AG09309 (cell line): ENCODE results near the gene HAO1.
"Not testable (repeated sequence)": the region's sequence is repeated elsewhere in the genome, so short reads cannot be mapped to it uniquely, and the experiment has no call there.

ENCODE experiments used
- DNase-seq: peaks from one replicate; pipeline ENCODE4 v3.0.0-alpha.2; 2010; ENCODE audit warnings: low read depth
- H3K4me3 ChIP-seq: 2 replicates; pipeline ENCODE4 v1.5.1; 2011; ENCODE audit warnings: mild to moderate bottlenecking, low read depth, low read length, moderate library complexity; ENCODE audit not compliant: control insufficient read depth
- CTCF ChIP-seq: IDR thresholded peaks from 2 replicates; pipeline ENCODE4 v1.5.1; 2011; ENCODE audit warnings: mild to moderate bottlenecking, low read depth, low read length, inconsistent platforms; ENCODE audit not compliant: insufficient read depth, control insufficient read depth; ENCODE audit errors: missing control alignments

Gene HAO1

DNA sequence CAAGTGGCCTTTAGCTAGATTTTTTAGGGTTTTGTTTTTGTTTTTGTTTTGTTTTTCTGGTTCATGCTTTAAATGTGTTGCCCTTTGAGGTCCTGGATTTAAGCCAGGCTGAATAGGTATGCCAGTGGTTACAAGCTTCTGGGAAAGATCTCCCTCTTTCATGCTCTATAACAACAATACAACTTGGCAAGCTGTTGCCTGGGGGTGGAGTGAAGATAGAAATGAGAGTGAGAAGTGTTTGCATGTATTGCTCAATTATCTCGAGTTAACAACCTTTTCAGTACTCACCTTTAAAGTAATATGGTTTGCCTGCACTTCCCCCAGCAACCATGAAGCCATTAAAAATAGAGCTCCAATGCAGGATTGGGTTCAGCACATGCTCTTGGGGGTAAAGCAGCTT, 19.2 kb upstream of the HAO1 start:
- no peak overlapping the region for H3K4me3 ChIP-seq
- no peak for TF ChIP-seq CTCF
- DNase-seq, result no peak

DNA sequence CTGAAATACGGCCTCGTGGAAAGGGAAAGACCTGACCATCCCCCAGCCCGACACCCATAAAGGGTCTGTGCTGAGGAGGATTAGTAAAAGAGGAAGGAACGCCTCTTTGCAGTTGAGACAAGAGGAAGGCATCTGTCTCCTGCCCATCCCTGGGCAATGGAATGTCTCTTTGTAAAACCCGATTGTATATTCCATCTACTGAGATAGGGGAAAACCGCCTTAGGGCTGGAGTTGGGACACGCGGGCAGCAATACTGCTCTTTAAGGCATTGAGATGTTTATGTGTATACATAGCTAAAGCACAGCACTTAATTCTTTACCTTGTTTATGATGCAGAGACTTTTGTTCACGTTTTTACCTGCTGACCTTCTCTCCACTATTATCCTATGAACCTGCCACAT, 16.3 kb upstream of the HAO1 start:
- DNase-seq, H3K4me3 ChIP-seq: not testable (repeated sequence)

DNA sequence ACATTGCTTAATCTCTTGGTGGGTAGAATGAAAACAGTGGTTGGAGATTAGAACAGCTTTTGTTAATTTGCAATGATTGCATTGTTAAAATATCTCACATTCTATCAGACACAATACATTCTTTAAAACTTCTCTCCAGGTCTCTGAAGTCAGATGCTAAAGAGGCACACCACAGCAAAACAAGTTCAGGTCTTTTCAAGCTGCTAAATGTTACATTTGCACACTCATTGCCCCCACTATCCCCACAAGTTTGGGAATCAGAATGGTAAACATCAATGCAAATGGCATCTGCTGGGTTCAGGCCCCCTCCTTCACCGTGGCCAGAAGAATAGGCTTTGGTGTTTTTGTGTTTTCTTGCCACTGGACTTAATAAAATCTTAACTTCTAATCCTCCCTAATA, 10.1 kb upstream of the HAO1 start:
- no peak overlapping the region for H3K4me3 ChIP-seq
- no peak for DNase-seq
- no peak for TF ChIP-seq CTCF

GRCh38 chr20:7943891-7944290, 3.6 kb upstream of the HAO1 start:
- no peak overlapping the region for H3K4me3 ChIP-seq
- no peak for TF ChIP-seq CTCF
- no peak for DNase-seq

DNA sequence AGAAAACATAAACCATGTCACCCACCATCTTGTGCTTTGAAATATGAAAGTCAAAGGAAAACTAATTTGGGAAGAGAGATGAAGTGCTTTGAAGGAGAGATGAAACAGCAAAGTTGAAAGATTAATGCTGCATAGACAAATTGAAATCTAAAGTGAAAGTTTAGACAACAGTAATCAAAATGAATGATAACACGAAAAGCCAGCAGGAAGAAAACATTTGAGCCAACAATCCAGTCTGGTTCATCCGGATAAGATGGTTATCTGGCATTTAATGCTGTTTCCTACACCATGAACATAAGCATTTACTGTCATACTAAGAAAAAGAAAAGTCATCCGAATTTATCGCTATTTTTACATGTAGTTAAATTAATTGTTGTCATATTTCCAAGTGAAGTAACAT, 595 bp downstream of the HAO1 start:
- no peak for TF ChIP-seq CTCF
- no peak for DNase-seq
- no peak overlapping the region for H3K4me3 ChIP-seq

- no peak for TF ChIP-seq CTCF
- DNase-seq, result no peak
- no peak overlapping the region for H3K4me3 ChIP-seq
These were observed 2.2 kb downstream of the HAO1 start for GRCh38 chr20:7938058-7938457.

DNA sequence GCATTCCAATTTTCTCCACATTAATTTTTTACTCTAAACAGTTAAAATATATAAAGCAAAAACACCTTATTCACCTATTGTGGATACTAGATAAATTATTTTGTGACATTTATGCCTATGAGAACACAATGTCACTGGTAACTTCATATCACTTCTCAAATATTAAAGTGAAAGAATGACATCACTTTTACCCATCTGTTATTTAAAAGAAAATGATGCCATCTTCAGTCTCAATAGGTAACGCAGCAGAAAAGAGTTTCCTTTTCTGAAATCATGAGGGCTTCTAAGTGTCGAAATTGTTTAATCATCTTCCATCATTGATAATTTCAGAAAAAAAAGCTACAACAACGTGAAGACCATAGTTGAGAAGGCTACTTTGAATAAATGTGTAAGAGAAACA, 2.9 kb downstream of the HAO1 start:
- TF ChIP-seq CTCF, result no peak
- DNase-seq, result no peak
- no peak overlapping the region for H3K4me3 ChIP-seq

GRCh38 chr20:7935027-7935551, 5.2 kb downstream of the HAO1 start:
- TF ChIP-seq CTCF, result no peak
- H3K4me3 ChIP-seq, result no peak overlapping the region
- no peak for DNase-seq
